ENCODE data around the gene BAMBI. TPM values are rescaled to one million over a fixed set of nuclear protein-coding genes. Genes with fewer than 3 reads are reported as not detected.

Gene BAMBI
- total RNA-seq, 4 donors from 2014 or later: 2.5 to 6.8 (median 4.4) TPM

GRCh38 chr10:28674782-28675181, 2.5 kb upstream of the BAMBI start:
- WGBS, 2 donors: 79 to 87% methylated on average over 3 of the region's 3 CpGs
- TF ChIP-seq CTCF (IDR thresholded peaks at IDR 0.05) (no peak), POLR2A (IDR thresholded peaks at IDR 0.05) (no peak)
- H3K36me3 ChIP-seq: no peaks in the 10 kb centered on the region
- H3K27me3 ChIP-seq: peaks cover 0 to 96% (median 2%) of the 10 kb centered on the region in 4 donors
- DNase-seq: no peak
- H3K4me3 ChIP-seq: no peak overlapping the region
- H3K27ac ChIP-seq: no peak overlapping the region
- no peaks in the 10 kb centered on the region for H3K9me3 ChIP-seq
- peaks cover 6 to 28% (median 9%) of the 10 kb centered on the region in 3 donors for H3K4me1 ChIP-seq
- intact Hi-C loops (cut with DNase I): loop anchor here (5.0 kb wide), 2 partner anchors 318 to 628 kb away; no protein-coding TSS in a partner anchor

DNA sequence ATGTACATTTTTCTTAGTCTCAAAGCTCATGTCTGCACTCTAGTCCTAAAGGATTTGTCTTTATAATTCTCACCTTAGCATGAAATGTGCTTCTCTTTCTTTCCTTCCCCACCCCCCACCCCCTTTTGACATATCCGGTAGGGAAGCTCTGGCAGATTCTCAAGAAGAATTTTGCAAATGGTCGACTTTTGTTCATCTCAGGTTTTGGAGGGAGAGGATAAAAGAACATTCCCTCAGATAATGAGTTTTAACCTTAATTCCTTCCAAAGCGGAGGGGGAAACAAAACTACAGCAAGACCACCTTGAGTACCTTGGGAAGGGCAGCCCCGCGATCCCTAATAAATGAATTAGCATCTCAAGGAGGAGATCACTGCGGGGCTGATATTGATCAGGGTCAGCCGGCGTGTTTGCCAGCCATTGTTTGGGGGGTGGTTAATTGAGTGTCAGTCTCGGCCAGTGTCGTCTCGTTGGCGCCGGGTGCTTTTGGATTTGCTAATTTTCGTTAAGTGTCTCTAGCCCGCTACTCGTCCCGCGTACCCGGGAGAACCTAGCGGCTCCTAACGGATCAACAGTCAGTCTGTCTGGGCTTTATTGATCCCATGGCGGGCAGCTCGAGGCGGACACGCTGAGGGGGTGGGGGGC, 874 bp upstream of the BAMBI start:
- Histone ChIP-seq H3K4me3 (peak overlapping the region; percentile 44 to 79 (median 68)), H3K27ac (no peak overlapping the region), H3K9me3 (no peaks in the 10 kb centered on the region), H3K36me3 (no peaks in the 10 kb centered on the region), H3K4me1 (peaks cover 6 to 37% (median 9%) of the 10 kb centered on the region in 3 donors), H3K27me3 (peaks cover 0 to 96% (median 2%) of the 10 kb centered on the region in 4 donors)
- no peak for DNase-seq
- 3 to 13% methylated on average over 12 to 16 of the region's 25 CpGs for WGBS, 2 donors
- intact Hi-C loops (cut with DNase I): loop anchor here (5.0 kb wide), 2 partner anchors 316 to 626 kb away; no protein-coding TSS in a partner anchor
- TF ChIP-seq POLR2A (IDR thresholded peaks at IDR 0.05) (no peak), CTCF (IDR thresholded peaks at IDR 0.05) (no peak)

DNA sequence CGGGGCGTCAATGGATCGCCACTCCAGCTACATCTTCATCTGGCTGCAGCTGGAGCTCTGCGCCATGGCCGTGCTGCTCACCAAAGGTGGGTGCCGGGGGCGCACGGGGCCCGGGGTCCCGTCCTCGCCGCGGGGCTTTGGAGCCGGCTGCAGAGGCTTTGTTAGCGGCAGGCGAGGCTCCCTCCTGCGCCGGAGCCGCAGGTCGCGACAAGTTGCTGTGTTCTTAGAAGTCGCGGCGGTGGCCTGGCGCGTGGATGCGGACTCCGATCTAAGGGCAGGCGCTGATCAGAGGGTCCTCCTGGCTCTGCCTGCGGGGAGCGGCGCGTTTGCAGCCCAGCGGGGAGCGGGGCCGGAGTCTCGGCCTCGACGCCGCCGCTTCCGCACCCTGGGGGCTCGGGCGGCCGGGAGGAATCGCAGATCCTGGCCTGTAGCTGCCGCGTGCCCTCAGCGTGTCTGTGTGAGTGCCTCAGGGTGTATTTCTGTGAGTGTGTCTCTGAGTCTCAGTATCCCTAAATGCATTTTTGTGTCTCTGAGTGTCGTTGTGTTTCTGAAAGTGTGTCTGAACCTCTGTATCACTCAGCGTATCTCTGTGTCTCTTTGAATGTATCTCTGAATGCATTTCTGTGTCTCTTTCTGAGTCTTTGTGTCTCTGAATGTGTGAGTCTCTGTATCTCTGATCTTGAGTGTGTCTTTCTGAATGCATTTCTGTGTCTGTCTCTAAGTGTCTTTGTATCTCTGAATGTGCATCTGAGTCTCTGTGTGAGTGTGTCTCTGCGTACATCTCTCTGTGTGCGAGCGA, 766 bp downstream of the BAMBI start:
- peaks cover 6 to 37% (median 9%) of the 10 kb centered on the region in 3 donors for H3K4me1 ChIP-seq
- intact Hi-C loops (cut with DNase I): loop anchor here (5.0 kb wide), 2 partner anchors 314 to 624 kb away; no protein-coding TSS in a partner anchor
- H3K27me3 ChIP-seq: peaks cover 0 to 91% (median 2%) of the 10 kb centered on the region in 4 donors
- H3K4me3 ChIP-seq: peak overlapping the region; percentile 44 to 79 (median 68)
- peak overlapping the region; percentile 32 to 64 (median 48) for H3K27ac ChIP-seq
- H3K9me3 ChIP-seq: no peaks in the 10 kb centered on the region
- 18 to 37% methylated on average over 9 to 20 of the region's 54 CpGs for WGBS, 2 donors
- DNase-seq: no peak
- TF ChIP-seq POLR2A (IDR thresholded peaks at IDR 0.05): no peak
- no peak for TF ChIP-seq CTCF (IDR thresholded peaks at IDR 0.05)
- no peaks in the 10 kb centered on the region for H3K36me3 ChIP-seq

GRCh38 chr10:28678687-28679457, 1.6 kb downstream of the BAMBI start:
- intact Hi-C loops (cut with DNase I): loop anchor here (5.0 kb wide), 2 partner anchors 313 to 623 kb away; no protein-coding TSS in a partner anchor

More at GRCh38 chr10:28678687-28679457, 1.6 kb downstream of the BAMBI start:
- H3K4me1 ChIP-seq: peaks cover 6 to 37% (median 9%) of the 10 kb centered on the region in 3 donors
- no peak for DNase-seq
- peaks cover 0 to 88% (median 2%) of the 10 kb centered on the region in 4 donors for H3K27me3 ChIP-seq
- WGBS, 2 donors: 60 to 65% methylated on average over 12 of the region's 12 CpGs
- H3K36me3 ChIP-seq: no peaks in the 10 kb centered on the region
- H3K27ac ChIP-seq: no peak overlapping the region
- H3K9me3 ChIP-seq: no peaks in the 10 kb centered on the region
- H3K4me3 ChIP-seq: peak overlapping the region in 3 of 4 donors; percentile 62 to 79 (median 75)
- TF ChIP-seq POLR2A (IDR thresholded peaks at IDR 0.05) (no peak), CTCF (IDR thresholded peaks at IDR 0.05) (no peak)

All from esophagus squamous epithelium (tissue), 5 donors.